ENCODE data around the gene APP. TPM values are rescaled to one million over a fixed set of nuclear protein-coding genes. Genes with fewer than 3 reads are reported as not detected.

The APP gene
- total RNA-seq, 1 donor from 2014 or later = 141 TPM

- H3K27ac ChIP-seq (ENCODE audit: low read depth, low read length) = no peak overlapping the region
- H3K4me1 ChIP-seq (ENCODE audit: control insufficient read depth in 3 of 3, insufficient read depth in 3 of 3, low read length in 3 of 3) = peaks cover 0 to 3% (median 0%) of the 10 kb centered on the region in 3 donors
- no peak overlapping the region for H3K4me3 ChIP-seq (ENCODE audit: low read length in 3 of 3)
- no peaks in the 10 kb centered on the region for H3K27me3 ChIP-seq (ENCODE audit: control insufficient read depth in 3 of 3, insufficient read depth in 3 of 3, low read length in 3 of 3)
- H3K36me3 ChIP-seq (ENCODE audit: control insufficient read depth in 3 of 3, insufficient read depth in 3 of 3, low read length in 3 of 3) = peaks cover 0 to 3% (median 0%) of the 10 kb centered on the region in 3 donors
- H3K9me3 ChIP-seq (ENCODE audit: control insufficient read depth in 3 of 3, low read length in 3 of 3) = no peaks in the 10 kb centered on the region
- H3K9ac ChIP-seq (ENCODE audit: low read depth in 1 of 3, low read length in 3 of 3) = no peak overlapping the region
These were observed 285.2 kb downstream of the APP start for GRCh38 chr21:25885405-25885804.

GRCh38 chr21:25884311-25884710 lies 286.3 kb downstream of the APP start:
- Histone ChIP-seq H3K9me3 (ENCODE audit: control insufficient read depth in 3 of 3, low read length in 3 of 3) (no peaks in the 10 kb centered on the region), H3K27me3 (ENCODE audit: control insufficient read depth in 3 of 3, insufficient read depth in 3 of 3, low read length in 3 of 3) (no peaks in the 10 kb centered on the region), H3K36me3 (ENCODE audit: control insufficient read depth in 3 of 3, insufficient read depth in 3 of 3, low read length in 3 of 3) (peaks cover 0 to 3% (median 0%) of the 10 kb centered on the region in 3 donors), H3K4me1 (ENCODE audit: control insufficient read depth in 3 of 3, insufficient read depth in 3 of 3, low read length in 3 of 3) (peaks cover 0 to 3% (median 0%) of the 10 kb centered on the region in 3 donors), H3K9ac (ENCODE audit: low read depth in 1 of 3, low read length in 3 of 3) (no peak overlapping the region), H3K27ac (ENCODE audit: low read depth, low read length) (no peak overlapping the region), H3K4me3 (ENCODE audit: low read length in 3 of 3) (no peak overlapping the region)

GRCh38 chr21:25881524-25882376 lies 288.8 kb downstream of the APP start:
- H3K4me1 ChIP-seq (ENCODE audit: control insufficient read depth in 3 of 3, insufficient read depth in 3 of 3, low read length in 3 of 3) = peaks cover 0 to 3% (median 0%) of the 10 kb centered on the region in 3 donors
- H3K36me3 ChIP-seq (ENCODE audit: control insufficient read depth in 3 of 3, insufficient read depth in 3 of 3, low read length in 3 of 3) = peaks cover 0 to 3% (median 0%) of the 10 kb centered on the region in 3 donors
- no peak overlapping the region for H3K9ac ChIP-seq (ENCODE audit: low read depth in 1 of 3, low read length in 3 of 3)
- H3K27me3 ChIP-seq (ENCODE audit: control insufficient read depth in 3 of 3, insufficient read depth in 3 of 3, low read length in 3 of 3) = no peaks in the 10 kb centered on the region
- no peaks in the 10 kb centered on the region for H3K9me3 ChIP-seq (ENCODE audit: control insufficient read depth in 3 of 3, low read length in 3 of 3)
- no peak overlapping the region for H3K27ac ChIP-seq (ENCODE audit: low read depth, low read length)
- H3K4me3 ChIP-seq (ENCODE audit: low read length in 3 of 3) = no peak overlapping the region

- Histone ChIP-seq H3K36me3 (ENCODE audit: control insufficient read depth in 3 of 3, insufficient read depth in 3 of 3, low read length in 3 of 3) (no peaks in the 10 kb centered on the region), H3K4me3 (ENCODE audit: low read length in 3 of 3) (no peak overlapping the region), H3K27me3 (ENCODE audit: control insufficient read depth in 3 of 3, insufficient read depth in 3 of 3, low read length in 3 of 3) (no peaks in the 10 kb centered on the region), H3K9me3 (ENCODE audit: control insufficient read depth in 3 of 3, low read length in 3 of 3) (no peaks in the 10 kb centered on the region), H3K4me1 (ENCODE audit: control insufficient read depth in 3 of 3, insufficient read depth in 3 of 3, low read length in 3 of 3) (no peaks in the 10 kb centered on the region), H3K27ac (ENCODE audit: low read depth, low read length) (no peak overlapping the region), H3K9ac (ENCODE audit: low read depth in 1 of 3, low read length in 3 of 3) (no peak overlapping the region)
These were observed 291.4 kb downstream of the APP start for GRCh38 chr21:25879203-25879602.

- Histone ChIP-seq H3K36me3 (ENCODE audit: control insufficient read depth in 3 of 3, insufficient read depth in 3 of 3, low read length in 3 of 3) (no peaks in the 10 kb centered on the region), H3K4me3 (ENCODE audit: low read length in 3 of 3) (no peak overlapping the region), H3K9ac (ENCODE audit: low read depth in 1 of 3, low read length in 3 of 3) (no peak overlapping the region), H3K9me3 (ENCODE audit: control insufficient read depth in 3 of 3, low read length in 3 of 3) (no peaks in the 10 kb centered on the region), H3K4me1 (ENCODE audit: control insufficient read depth in 3 of 3, insufficient read depth in 3 of 3, low read length in 3 of 3) (no peaks in the 10 kb centered on the region), H3K27ac (ENCODE audit: low read depth, low read length) (no peak overlapping the region), H3K27me3 (ENCODE audit: control insufficient read depth in 3 of 3, insufficient read depth in 3 of 3, low read length in 3 of 3) (no peaks in the 10 kb centered on the region)
These were observed 292.2 kb downstream of the APP start for GRCh38 chr21:25878344-25878743.

- Histone ChIP-seq H3K9me3 (ENCODE audit: control insufficient read depth in 3 of 3, low read length in 3 of 3) (no peaks in the 10 kb centered on the region), H3K4me1 (ENCODE audit: control insufficient read depth in 3 of 3, insufficient read depth in 3 of 3, low read length in 3 of 3) (no peaks in the 10 kb centered on the region), H3K27me3 (ENCODE audit: control insufficient read depth in 3 of 3, insufficient read depth in 3 of 3, low read length in 3 of 3) (no peaks in the 10 kb centered on the region), H3K9ac (ENCODE audit: low read depth in 1 of 3, low read length in 3 of 3) (no peak overlapping the region), H3K4me3 (ENCODE audit: low read length in 3 of 3) (no peak overlapping the region), H3K36me3 (ENCODE audit: control insufficient read depth in 3 of 3, insufficient read depth in 3 of 3, low read length in 3 of 3) (no peaks in the 10 kb centered on the region), H3K27ac (ENCODE audit: low read depth, low read length) (no peak overlapping the region)
These were observed 298.3 kb downstream of the APP start for GRCh38 chr21:25872271-25872670.

GRCh38 chr21:25871566-25871965 lies 299.0 kb downstream of the APP start:
- Histone ChIP-seq H3K4me1 (ENCODE audit: control insufficient read depth in 3 of 3, insufficient read depth in 3 of 3, low read length in 3 of 3) (no peaks in the 10 kb centered on the region), H3K36me3 (ENCODE audit: control insufficient read depth in 3 of 3, insufficient read depth in 3 of 3, low read length in 3 of 3) (no peaks in the 10 kb centered on the region), H3K9me3 (ENCODE audit: control insufficient read depth in 3 of 3, low read length in 3 of 3) (no peaks in the 10 kb centered on the region), H3K9ac (ENCODE audit: low read depth in 1 of 3, low read length in 3 of 3) (no peak overlapping the region), H3K27me3 (ENCODE audit: control insufficient read depth in 3 of 3, insufficient read depth in 3 of 3, low read length in 3 of 3) (no peaks in the 10 kb centered on the region), H3K4me3 (ENCODE audit: low read length in 3 of 3) (no peak overlapping the region), H3K27ac (ENCODE audit: low read depth, low read length) (no peak overlapping the region)

GRCh38 chr21:25870084-25870483 lies 300.5 kb downstream of the APP start:
- Histone ChIP-seq H3K9me3 (ENCODE audit: control insufficient read depth in 3 of 3, low read length in 3 of 3) (no peaks in the 10 kb centered on the region), H3K4me1 (ENCODE audit: control insufficient read depth in 3 of 3, insufficient read depth in 3 of 3, low read length in 3 of 3) (no peaks in the 10 kb centered on the region), H3K27ac (ENCODE audit: low read depth, low read length) (no peak overlapping the region), H3K9ac (ENCODE audit: low read depth in 1 of 3, low read length in 3 of 3) (no peak overlapping the region), H3K4me3 (ENCODE audit: low read length in 3 of 3) (no peak overlapping the region), H3K36me3 (ENCODE audit: control insufficient read depth in 3 of 3, insufficient read depth in 3 of 3, low read length in 3 of 3) (no peaks in the 10 kb centered on the region), H3K27me3 (ENCODE audit: control insufficient read depth in 3 of 3, insufficient read depth in 3 of 3, low read length in 3 of 3) (no peaks in the 10 kb centered on the region)

- no peaks in the 10 kb centered on the region for H3K4me1 ChIP-seq (ENCODE audit: control insufficient read depth in 3 of 3, insufficient read depth in 3 of 3, low read length in 3 of 3)
- no peak overlapping the region for H3K27ac ChIP-seq (ENCODE audit: low read depth, low read length)
- H3K4me3 ChIP-seq (ENCODE audit: low read length in 3 of 3) = no peak overlapping the region
- H3K9me3 ChIP-seq (ENCODE audit: control insufficient read depth in 3 of 3, low read length in 3 of 3) = peaks cover 0 to 3% (median 0%) of the 10 kb centered on the region in 3 donors
- H3K9ac ChIP-seq (ENCODE audit: low read depth in 1 of 3, low read length in 3 of 3) = no peak overlapping the region
- H3K36me3 ChIP-seq (ENCODE audit: control insufficient read depth in 3 of 3, insufficient read depth in 3 of 3, low read length in 3 of 3) = no peaks in the 10 kb centered on the region
- no peaks in the 10 kb centered on the region for H3K27me3 ChIP-seq (ENCODE audit: control insufficient read depth in 3 of 3, insufficient read depth in 3 of 3, low read length in 3 of 3)
These were observed 303.5 kb downstream of the APP start for GRCh38 chr21:25867061-25867460.

GRCh38 chr21:25863747-25864146 lies 306.8 kb downstream of the APP start:
- Histone ChIP-seq H3K4me1 (ENCODE audit: control insufficient read depth in 3 of 3, insufficient read depth in 3 of 3, low read length in 3 of 3) (no peaks in the 10 kb centered on the region), H3K9ac (ENCODE audit: low read depth in 1 of 3, low read length in 3 of 3) (no peak overlapping the region), H3K27me3 (ENCODE audit: control insufficient read depth in 3 of 3, insufficient read depth in 3 of 3, low read length in 3 of 3) (no peaks in the 10 kb centered on the region), H3K36me3 (ENCODE audit: control insufficient read depth in 3 of 3, insufficient read depth in 3 of 3, low read length in 3 of 3) (no peaks in the 10 kb centered on the region), H3K9me3 (ENCODE audit: control insufficient read depth in 3 of 3, low read length in 3 of 3) (peaks cover 0 to 3% (median 0%) of the 10 kb centered on the region in 3 donors), H3K4me3 (ENCODE audit: low read length in 3 of 3) (no peak overlapping the region), H3K27ac (ENCODE audit: low read depth, low read length) (no peak overlapping the region)

Measured in skeletal muscle tissue (tissue), 4 donors.